ENCODE measurements around the gene TBCA. TPM values are rescaled to one million over a fixed set of nuclear protein-coding genes. Genes with fewer than 3 reads are reported as not detected.

TBCA gene
- total RNA-seq, 1 experiment from 2014 or later = 310 TPM

DNA sequence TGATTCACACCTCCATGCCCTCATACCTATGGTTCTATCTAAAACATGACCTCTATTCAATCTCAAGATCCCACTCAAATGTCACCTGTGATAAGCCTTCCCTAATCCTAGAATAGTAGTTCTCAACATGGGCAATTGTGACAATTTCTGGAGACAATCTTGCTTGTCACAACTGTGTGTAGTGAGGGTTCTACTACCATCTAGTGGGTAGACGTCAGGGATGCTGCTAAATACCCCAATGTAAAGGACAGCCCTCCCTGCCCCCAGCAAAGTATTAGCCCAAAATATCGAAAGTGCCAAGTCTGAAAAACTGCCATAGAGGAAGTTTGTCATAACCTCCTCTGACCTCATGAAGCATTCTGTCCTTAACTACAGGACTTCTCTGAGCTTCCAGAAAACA, 32.0 kb downstream of the TBCA start:
- ChIA-PET POLR2A (interaction anchor here (1.1 kb wide), 1 partner anchor 31 kb away, joined by 3 read pairs; no protein-coding TSS in a partner anchor), CTCF (no interaction called here)
- no TSS peak for BruUV-seq (replicated peaks)
- H3K9me3 Mint-ChIP-seq (ENCODE audit: unreplicated experiment) = no peaks in the 10 kb centered on the region
- intact Hi-C loops (cut with micrococcal nuclease) = no loop called here
- no peak overlapping the region for H3K27ac Mint-ChIP-seq (ENCODE audit: low read depth, unreplicated experiment)
- H3K27me3 Mint-ChIP-seq (ENCODE audit: insufficient read depth, unreplicated experiment) = no peaks in the 10 kb centered on the region
- TF ChIP-seq, protein P1, sequence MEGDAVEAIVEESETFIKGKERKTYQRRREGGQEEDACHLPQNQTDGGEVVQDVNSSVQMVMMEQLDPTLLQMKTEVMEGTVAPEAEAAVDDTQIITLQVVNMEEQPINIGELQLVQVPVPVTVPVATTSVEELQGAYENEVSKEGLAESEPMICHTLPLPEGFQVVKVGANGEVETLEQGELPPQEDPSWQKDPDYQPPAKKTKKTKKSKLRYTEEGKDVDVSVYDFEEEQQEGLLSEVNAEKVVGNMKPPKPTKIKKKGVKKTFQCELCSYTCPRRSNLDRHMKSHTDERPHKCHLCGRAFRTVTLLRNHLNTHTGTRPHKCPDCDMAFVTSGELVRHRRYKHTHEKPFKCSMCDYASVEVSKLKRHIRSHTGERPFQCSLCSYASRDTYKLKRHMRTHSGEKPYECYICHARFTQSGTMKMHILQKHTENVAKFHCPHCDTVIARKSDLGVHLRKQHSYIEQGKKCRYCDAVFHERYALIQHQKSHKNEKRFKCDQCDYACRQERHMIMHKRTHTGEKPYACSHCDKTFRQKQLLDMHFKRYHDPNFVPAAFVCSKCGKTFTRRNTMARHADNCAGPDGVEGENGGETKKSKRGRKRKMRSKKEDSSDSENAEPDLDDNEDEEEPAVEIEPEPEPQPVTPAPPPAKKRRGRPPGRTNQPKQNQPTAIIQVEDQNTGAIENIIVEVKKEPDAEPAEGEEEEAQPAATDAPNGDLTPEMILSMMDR (IDR thresholded peaks at IDR 0.05; ENCODE audit: unreplicated experiment) = no peak
- no peaks in the 10 kb centered on the region for H3K36me3 Mint-ChIP-seq (ENCODE audit: insufficient read depth, unreplicated experiment)
- no peak overlapping the region for H3K4me3 Mint-ChIP-seq (ENCODE audit: unreplicated experiment)
- no peak for DNase-seq (ENCODE audit: unreplicated experiment)
- peaks cover 17% of the 10 kb centered on the region for H3K4me1 Mint-ChIP-seq (ENCODE audit: insufficient read depth, unreplicated experiment)

DNA sequence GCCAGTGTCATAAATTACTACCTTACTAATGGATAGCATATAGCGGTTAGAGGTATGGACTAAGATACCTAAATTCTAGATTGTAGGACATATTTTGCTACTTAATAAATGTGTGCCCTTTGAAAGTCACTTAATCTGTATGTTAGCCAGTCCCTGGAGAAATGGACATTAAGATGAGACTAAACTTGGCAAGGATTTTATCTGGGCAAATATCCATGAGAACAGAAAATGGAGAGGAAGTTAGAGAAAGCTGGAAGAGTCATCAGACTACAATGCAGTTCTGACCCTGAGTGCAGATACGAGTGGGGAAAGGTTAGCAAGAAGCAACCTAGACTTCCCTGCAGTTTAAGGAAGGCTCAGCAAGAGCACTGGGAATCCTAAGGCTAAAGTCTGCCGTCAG, 33.0 kb downstream of the TBCA start:
- no peaks in the 10 kb centered on the region for H3K36me3 Mint-ChIP-seq (ENCODE audit: insufficient read depth, unreplicated experiment)
- ChIA-PET POLR2A (interaction anchor here (1.1 kb wide), 1 partner anchor 31 kb away, joined by 3 read pairs; no protein-coding TSS in a partner anchor), CTCF (no interaction called here)
- H3K27ac Mint-ChIP-seq (ENCODE audit: low read depth, unreplicated experiment) = no peak overlapping the region
- DNase-seq (ENCODE audit: unreplicated experiment) = no peak
- TF ChIP-seq, protein P1 (IDR thresholded peaks at IDR 0.05; ENCODE audit: unreplicated experiment) = no peak
- intact Hi-C loops (cut with micrococcal nuclease) = no loop called here
- H3K4me1 Mint-ChIP-seq (ENCODE audit: insufficient read depth, unreplicated experiment) = peaks cover 12% of the 10 kb centered on the region
- BruUV-seq (replicated peaks) = no TSS peak
- no peak overlapping the region for H3K4me3 Mint-ChIP-seq (ENCODE audit: unreplicated experiment)
- H3K9me3 Mint-ChIP-seq (ENCODE audit: unreplicated experiment) = no peaks in the 10 kb centered on the region
- H3K27me3 Mint-ChIP-seq (ENCODE audit: insufficient read depth, unreplicated experiment) = no peaks in the 10 kb centered on the region

DNA sequence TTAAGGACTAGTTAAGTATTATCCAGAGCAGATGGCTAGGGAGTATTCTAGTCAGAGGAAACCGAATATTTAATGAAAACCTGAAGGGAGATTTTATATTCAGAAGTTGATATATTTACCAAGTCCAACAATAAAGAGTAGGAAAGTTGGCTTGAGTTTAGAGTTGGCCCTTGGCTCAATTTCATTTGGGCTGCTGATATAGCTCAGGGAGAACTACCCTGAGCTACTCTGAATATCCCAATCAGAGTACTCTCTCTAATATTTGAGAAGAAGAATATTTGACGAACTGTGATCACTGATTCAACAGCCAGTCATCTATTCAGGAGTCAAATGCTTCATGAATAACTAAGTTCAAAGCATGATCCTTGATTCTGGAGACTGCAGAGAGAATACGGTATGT, 34.5 kb downstream of the TBCA start:
- Mint-ChIP-seq H3K4me1 (ENCODE audit: insufficient read depth, unreplicated experiment) (peaks cover 17% of the 10 kb centered on the region), H3K4me3 (ENCODE audit: unreplicated experiment) (no peak overlapping the region), H3K9me3 (ENCODE audit: unreplicated experiment) (no peaks in the 10 kb centered on the region), H3K36me3 (ENCODE audit: insufficient read depth, unreplicated experiment) (no peaks in the 10 kb centered on the region), H3K27me3 (ENCODE audit: insufficient read depth, unreplicated experiment) (no peaks in the 10 kb centered on the region), H3K27ac (ENCODE audit: low read depth, unreplicated experiment) (no peak overlapping the region)
- no TSS peak for BruUV-seq (replicated peaks)
- CTCF ChIA-PET = no interaction called here
- DNase-seq (ENCODE audit: unreplicated experiment) = no peak
- TF ChIP-seq, protein P1 (IDR thresholded peaks at IDR 0.05; ENCODE audit: unreplicated experiment) = no peak
- intact Hi-C loops (cut with micrococcal nuclease) = no loop called here
- POLR2A ChIA-PET = interaction anchor here (1.1 kb wide), 1 partner anchor 19 kb away, joined by 3 read pairs; no protein-coding TSS in a partner anchor

DNA sequence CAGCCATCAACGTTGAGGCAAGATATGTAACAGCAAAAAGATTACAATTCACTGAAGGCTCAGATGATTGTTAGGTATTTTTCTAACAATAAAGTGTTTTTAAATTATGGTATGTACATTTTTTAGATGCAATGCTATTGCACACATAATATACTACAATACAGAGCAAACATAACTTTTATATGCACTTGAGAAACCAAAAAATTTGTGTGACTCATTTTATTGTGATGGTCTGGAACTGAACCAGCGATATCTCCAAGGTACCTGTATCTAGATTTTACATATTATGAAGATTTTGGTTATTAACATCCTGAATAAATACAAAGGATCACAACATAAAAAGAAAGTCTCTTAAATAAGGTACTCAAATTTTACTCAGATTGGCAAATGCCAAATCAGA, 41.3 kb downstream of the TBCA start:
- H3K27ac Mint-ChIP-seq (ENCODE audit: low read depth, unreplicated experiment) = no peak overlapping the region
- no TSS peak for BruUV-seq (replicated peaks)
- intact Hi-C loops (cut with micrococcal nuclease) = no loop called here
- POLR2A ChIA-PET = no interaction called here
- H3K4me3 Mint-ChIP-seq (ENCODE audit: unreplicated experiment) = no peak overlapping the region
- peaks cover 5% of the 10 kb centered on the region for H3K4me1 Mint-ChIP-seq (ENCODE audit: insufficient read depth, unreplicated experiment)
- no peak for DNase-seq (ENCODE audit: unreplicated experiment)
- H3K9me3 Mint-ChIP-seq (ENCODE audit: unreplicated experiment) = no peaks in the 10 kb centered on the region
- no peaks in the 10 kb centered on the region for H3K36me3 Mint-ChIP-seq (ENCODE audit: insufficient read depth, unreplicated experiment)
- no peaks in the 10 kb centered on the region for H3K27me3 Mint-ChIP-seq (ENCODE audit: insufficient read depth, unreplicated experiment)
- TF ChIP-seq, protein P1 (IDR thresholded peaks at IDR 0.05; ENCODE audit: unreplicated experiment) = no peak
- CTCF ChIA-PET = no interaction called here
